Measurements from ENCODE around the gene CDCA7.
"Not testable (repeated sequence)": the region's sequence is repeated elsewhere in the genome, so short reads cannot be mapped to it uniquely, and the experiment has no call there.

Gene CDCA7

DNA sequence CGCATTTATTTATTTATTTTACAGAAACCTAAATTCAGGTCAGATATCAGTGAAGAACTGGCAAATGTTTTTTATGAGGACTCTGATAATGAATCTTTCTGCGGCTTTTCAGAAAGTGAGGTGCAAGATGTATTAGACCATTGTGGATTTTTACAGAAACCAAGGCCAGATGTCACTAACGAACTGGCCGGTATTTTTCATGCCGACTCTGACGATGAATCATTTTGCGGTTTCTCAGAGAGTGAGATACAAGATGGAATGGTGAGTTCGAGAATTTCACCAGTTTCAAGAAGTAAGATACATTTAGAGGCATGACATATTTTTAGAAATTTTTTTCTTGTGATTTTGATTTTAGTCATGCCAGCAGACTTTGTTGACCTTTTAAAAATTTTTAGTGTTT lies 4.6 kb downstream of the CDCA7 start:
- Mint-ChIP-seq H3K27ac (no peak overlapping the region), H3K9me3 (no peaks in the 10 kb centered on the region), H3K27me3 (ENCODE audit: low read depth) (peaks cover 5% of the 10 kb centered on the region), H3K4me1 (peaks cover 18% of the 10 kb centered on the region), H3K4me3 (no peak overlapping the region), H3K36me3 (ENCODE audit: low read depth) (peaks cover 28% of the 10 kb centered on the region)
- TF ChIP-seq, protein P1, sequence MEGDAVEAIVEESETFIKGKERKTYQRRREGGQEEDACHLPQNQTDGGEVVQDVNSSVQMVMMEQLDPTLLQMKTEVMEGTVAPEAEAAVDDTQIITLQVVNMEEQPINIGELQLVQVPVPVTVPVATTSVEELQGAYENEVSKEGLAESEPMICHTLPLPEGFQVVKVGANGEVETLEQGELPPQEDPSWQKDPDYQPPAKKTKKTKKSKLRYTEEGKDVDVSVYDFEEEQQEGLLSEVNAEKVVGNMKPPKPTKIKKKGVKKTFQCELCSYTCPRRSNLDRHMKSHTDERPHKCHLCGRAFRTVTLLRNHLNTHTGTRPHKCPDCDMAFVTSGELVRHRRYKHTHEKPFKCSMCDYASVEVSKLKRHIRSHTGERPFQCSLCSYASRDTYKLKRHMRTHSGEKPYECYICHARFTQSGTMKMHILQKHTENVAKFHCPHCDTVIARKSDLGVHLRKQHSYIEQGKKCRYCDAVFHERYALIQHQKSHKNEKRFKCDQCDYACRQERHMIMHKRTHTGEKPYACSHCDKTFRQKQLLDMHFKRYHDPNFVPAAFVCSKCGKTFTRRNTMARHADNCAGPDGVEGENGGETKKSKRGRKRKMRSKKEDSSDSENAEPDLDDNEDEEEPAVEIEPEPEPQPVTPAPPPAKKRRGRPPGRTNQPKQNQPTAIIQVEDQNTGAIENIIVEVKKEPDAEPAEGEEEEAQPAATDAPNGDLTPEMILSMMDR (IDR thresholded peaks at IDR 0.05; ENCODE audit: unreplicated experiment in 3 of 3) = no peak

DNA sequence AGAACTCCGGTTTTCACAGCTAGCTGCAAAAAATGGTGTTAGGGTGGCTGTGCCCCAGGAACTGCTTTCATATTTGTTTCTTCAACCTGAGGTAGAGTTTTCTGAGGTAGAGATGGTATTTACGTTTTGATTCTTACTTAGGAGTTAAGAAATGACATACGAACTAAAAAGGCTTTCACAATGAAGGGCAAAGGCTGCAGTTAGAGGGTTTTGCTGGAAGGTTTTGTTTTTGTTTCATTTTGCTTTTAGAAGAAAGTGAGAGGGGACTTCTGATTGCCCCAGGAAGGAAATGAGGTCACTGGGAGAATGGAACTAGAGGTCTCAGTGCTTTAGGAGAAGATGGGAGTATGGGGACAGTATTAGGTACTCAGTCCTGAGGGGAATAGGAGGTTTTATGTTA lies 15.5 kb downstream of the CDCA7 start:
- Mint-ChIP-seq H3K27ac (no peak overlapping the region), H3K27me3 (ENCODE audit: low read depth) (no peaks in the 10 kb centered on the region), H3K36me3 (ENCODE audit: low read depth) (peaks cover 34% of the 10 kb centered on the region), H3K4me1 (no peaks in the 10 kb centered on the region), H3K4me3 (no peak overlapping the region), H3K9me3 (no peaks in the 10 kb centered on the region)
- TF ChIP-seq, protein P1 (IDR thresholded peaks at IDR 0.05; ENCODE audit: unreplicated experiment in 3 of 3) = no peak

DNA sequence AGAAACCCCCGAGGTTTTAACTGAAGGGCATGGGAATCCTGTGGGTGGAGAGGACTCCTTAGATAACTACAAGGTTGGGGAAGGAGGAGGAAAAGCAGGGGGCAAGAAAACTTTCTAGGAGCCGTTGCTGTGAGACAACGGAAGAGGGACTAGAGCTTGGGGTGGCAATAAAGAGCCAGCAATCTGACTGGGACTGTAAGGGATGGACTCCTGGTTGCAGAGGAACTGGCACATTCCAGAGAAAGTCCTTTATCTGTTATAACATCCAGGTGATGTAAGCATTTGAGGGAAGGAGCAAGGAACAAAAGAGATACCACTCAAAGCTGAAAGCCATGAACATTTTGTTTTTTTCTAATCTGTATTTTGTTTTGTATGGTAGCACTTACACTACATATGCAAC lies 16.4 kb downstream of the CDCA7 start:
- no peaks in the 10 kb centered on the region for H3K9me3 Mint-ChIP-seq
- H3K4me1 Mint-ChIP-seq = no peaks in the 10 kb centered on the region
- H3K4me3 Mint-ChIP-seq = no peak overlapping the region
- no peak overlapping the region for H3K27ac Mint-ChIP-seq
- H3K36me3 Mint-ChIP-seq (ENCODE audit: low read depth) = peaks cover 29% of the 10 kb centered on the region
- H3K27me3 Mint-ChIP-seq (ENCODE audit: low read depth) = no peaks in the 10 kb centered on the region
- TF ChIP-seq, protein P1 (IDR thresholded peaks at IDR 0.05; ENCODE audit: unreplicated experiment in 3 of 3) = no peak

DNA sequence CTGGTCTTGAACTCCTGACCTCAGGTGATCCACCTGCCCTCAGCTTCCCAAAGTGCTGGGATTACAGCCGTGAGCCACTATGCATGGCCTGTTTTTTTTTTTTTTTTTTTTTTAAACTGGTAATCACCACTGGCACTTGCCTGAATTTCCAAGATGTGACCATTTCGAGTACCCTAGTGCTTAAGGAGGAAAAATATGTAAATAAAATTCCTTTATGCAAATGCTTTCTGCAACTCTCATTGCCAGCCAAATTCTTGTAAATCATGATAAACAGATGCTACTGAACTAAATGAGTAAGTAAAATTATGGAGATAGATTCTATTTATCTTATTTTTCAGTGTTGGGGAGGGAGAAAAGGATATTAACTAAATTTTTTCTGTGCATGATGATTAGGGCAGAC lies 18.6 kb downstream of the CDCA7 start:
- no peak overlapping the region for H3K4me3 Mint-ChIP-seq
- H3K27me3 Mint-ChIP-seq (ENCODE audit: low read depth) = no peaks in the 10 kb centered on the region
- H3K27ac Mint-ChIP-seq = no peak overlapping the region
- TF ChIP-seq, protein P1 (IDR thresholded peaks at IDR 0.05; ENCODE audit: unreplicated experiment in 3 of 3) = no peak
- no peaks in the 10 kb centered on the region for H3K4me1 Mint-ChIP-seq
- peaks cover 12% of the 10 kb centered on the region for H3K36me3 Mint-ChIP-seq (ENCODE audit: low read depth)
- no peaks in the 10 kb centered on the region for H3K9me3 Mint-ChIP-seq

DNA sequence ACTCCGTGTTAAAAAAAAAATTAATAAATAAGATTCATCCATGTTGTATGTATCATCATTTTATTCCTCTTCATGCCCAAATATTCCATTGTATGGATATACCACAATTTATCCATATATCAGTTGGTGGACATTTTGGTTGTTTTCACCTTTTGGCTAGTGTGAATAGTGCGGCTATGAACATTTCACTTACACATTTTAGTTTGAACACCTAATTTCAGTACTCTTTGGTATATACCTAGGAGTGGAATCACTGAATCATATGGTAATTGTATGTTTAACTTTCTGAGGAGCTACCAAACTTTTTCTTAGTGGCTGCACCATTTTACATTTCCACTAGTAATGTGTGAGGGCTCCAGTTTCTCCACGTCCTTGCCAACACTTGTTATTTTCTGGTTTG lies 20.0 kb downstream of the CDCA7 start:
- Mint-ChIP-seq H3K36me3 (ENCODE audit: low read depth) (peaks cover 12% of the 10 kb centered on the region), H3K4me1 (no peaks in the 10 kb centered on the region), H3K27me3 (ENCODE audit: low read depth) (no peaks in the 10 kb centered on the region), H3K9me3 (no peaks in the 10 kb centered on the region), H3K4me3 (no peak overlapping the region), H3K27ac (no peak overlapping the region)
- TF ChIP-seq, protein P1 (IDR thresholded peaks at IDR 0.05; ENCODE audit: unreplicated experiment in 3 of 3) = no peak

DNA sequence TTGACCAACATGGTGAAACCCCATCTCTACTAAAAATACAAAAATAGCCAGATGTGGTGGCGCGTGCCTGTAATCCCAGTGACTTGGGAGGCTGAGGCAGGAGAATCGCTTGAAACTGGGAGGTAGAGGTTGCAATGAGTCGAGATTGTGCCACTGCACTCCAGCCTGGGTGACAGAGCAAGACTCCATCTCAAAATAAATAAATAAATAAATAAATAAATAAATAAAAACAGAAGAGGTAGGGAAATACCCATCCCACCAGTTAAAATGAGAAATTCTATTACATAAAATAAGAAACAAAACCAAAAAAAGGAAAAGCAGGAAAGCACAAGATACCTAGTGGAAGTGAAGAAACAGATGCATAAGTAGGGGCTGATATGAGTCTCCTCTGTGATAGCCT lies 30.9 kb downstream of the CDCA7 start:
- H3K4me3 Mint-ChIP-seq; H3K36me3 Mint-ChIP-seq (ENCODE audit: low read depth); H3K9me3 Mint-ChIP-seq; H3K27me3 Mint-ChIP-seq (ENCODE audit: low read depth); H3K27ac Mint-ChIP-seq; H3K4me1 Mint-ChIP-seq: not testable (repeated sequence)

Measured in nephron (organoid).